GM12878 (cell line): ENCODE measurements around the gene SULT1A2. TPM values are rescaled to one million over a fixed set of nuclear protein-coding genes. Genes with fewer than 3 reads are reported as not detected.

Experiments
- ATAC-seq: fragments of 200-7000 bp; cut with Tn5 transposase; 3 replicates; pipeline ENCODE4 v1.9.1; 2020; ENCODE audit warnings: mild to moderate bottlenecking, moderate library complexity
- BruUV-seq: library from RNA; stranded (reverse); fragments of 400-500 nt; replicated peaks from 2 replicates; lab custom pipeline; 2021; lab: Mats Ljungman, UMichigan
- CTCF ChIA-PET: fragments of 300-600 bp; sonication (Branson Sonifier 250); formaldehyde crosslinking; extraction: SDS; loops from one replicate; lab custom pipeline; 2021; ENCODE audit warnings: inconsistent platforms; lab: Yijun Ruan, JAX
- POLR2A ChIA-PET: fragments of 350-600 bp; formaldehyde crosslinking; extraction: SDS; loops from one replicate; lab custom pipeline; 2021; ENCODE audit warnings: inconsistent platforms; lab: Charles Lee
- RAD21 ChIA-PET: fragments of 300-600 bp; sonication (Branson Sonifier 250); formaldehyde crosslinking; loops from one replicate; lab custom pipeline; 2023; ENCODE audit warnings: antibody characterized with exemption; ENCODE audit not compliant: unreplicated experiment; lab: Charles Lee
- SMC1A ChIA-PET: fragments of 300-600 bp; sonication (Branson Sonifier 250); formaldehyde crosslinking; loops from one replicate; lab custom pipeline; 2023; ENCODE audit not compliant: unreplicated experiment, uncharacterized antibody; lab: Charles Lee
- DNase-seq: peaks from one replicate; pipeline ENCODE4 v3.0.0-alpha.2; 2011; ENCODE audit warnings: low read depth, low spot score
- FAIRE-seq: peaks from 3 replicates; lab custom pipeline; 2011; peaks lifted over from hg19 to GRCh38; lab: Jason Lieb, UNC
- H2AFZ ChIP-seq: 2 replicates; pipeline ENCODE4 v1.6.0; 2011; ENCODE audit warnings: low read depth, low read length, control low read depth; ENCODE audit not compliant: control insufficient read depth
- H3K27ac ChIP-seq: 2 replicates; pipeline ENCODE4 v1.5.1; 2011; ENCODE audit warnings: control low read depth; ENCODE audit not compliant: control insufficient read depth, insufficient read depth
- H3K27me3 ChIP-seq, 2 experiments: replicated peaks in 1 of 2; 2 replicates each; pipeline versions ENCODE4 v1.6.0 to v1.6.1; 2011; ENCODE audit warnings: low read length in 1 of 2; ENCODE audit not compliant: control insufficient read depth in 2 of 2, insufficient read depth in 2 of 2
- H3K36me3 ChIP-seq, 2 experiments: 2 replicates each; pipeline ENCODE4 v1.5.1; 2011; ENCODE audit warnings: low read length in 1 of 2; ENCODE audit not compliant: control insufficient read depth in 2 of 2, insufficient read depth in 2 of 2
- H3K4me1 ChIP-seq: 2 replicates; pipeline ENCODE4 v1.6.1; 2011; ENCODE audit warnings: mild to moderate bottlenecking, low read length, moderate library complexity, mixed read lengths; ENCODE audit not compliant: control insufficient read depth, insufficient read depth
- H3K4me2 ChIP-seq: 2 replicates; pipeline ENCODE4 v1.6.0; 2011; ENCODE audit warnings: control low read depth; ENCODE audit not compliant: control insufficient read depth, insufficient read depth
- H3K4me3 ChIP-seq: fragments of 200-600 bp; sonication (generic); 2 replicates; pipeline ENCODE4 v1.5.1; 2016
- H3K79me2 ChIP-seq: 2 replicates; pipeline ENCODE4 v1.6.0; 2011; ENCODE audit warnings: low read length; ENCODE audit not compliant: control insufficient read depth, insufficient read depth
- H3K9ac ChIP-seq: 2 replicates; pipeline ENCODE4 v1.8.0; 2011; ENCODE audit warnings: low read length, control low read depth, mixed read lengths; ENCODE audit not compliant: control insufficient read depth, insufficient read depth
- H3K9me3 ChIP-seq: replicated peaks from 3 replicates; pipeline ENCODE4 v1.5.1; 2011; ENCODE audit warnings: mild to moderate bottlenecking, low read length; ENCODE audit not compliant: control insufficient read depth, insufficient read depth
- H4K20me1 ChIP-seq: 2 replicates; pipeline ENCODE4 v1.6.0; 2011; ENCODE audit not compliant: control insufficient read depth, insufficient read depth
- ASH2L ChIP-seq: fragments of 300-600, 200-600 bp; sonication (generic); IDR thresholded peaks from 2 replicates; pipeline ENCODE4 v1.6.1; 2017; ENCODE audit warnings: low read depth, mild to moderate bottlenecking, borderline replicate concordance
- ATF2 ChIP-seq: IDR thresholded peaks from 2 replicates; pipeline ENCODE4 v1.6.1; 2012; ENCODE audit warnings: low read length, inconsistent platforms
- BCL11A ChIP-seq: IDR thresholded peaks from 2 replicates; pipeline ENCODE4 v1.6.1; 2011; ENCODE audit warnings: low read depth, low read length
- CEBPB ChIP-seq, 2 experiments: fragments of 150-350 bp in 1 of 2; IDR thresholded peaks; 2 replicates each; pipeline ENCODE4 v1.6.1; 2012 to 2014; ENCODE audit warnings: low read depth in 2 of 2, low read length in 2 of 2, borderline replicate concordance in 1 of 2, inconsistent platforms in 1 of 2
- CREM ChIP-seq: IDR thresholded peaks from 2 replicates; pipeline ENCODE4 v1.6.1; 2014; ENCODE audit warnings: antibody characterized with exemption, low read depth
- HCFC1 ChIP-seq: fragments of 150-350 bp; IDR thresholded peaks from 2 replicates; pipeline ENCODE4 v1.6.1; 2014; ENCODE audit warnings: low read length
- MEF2A ChIP-seq: IDR thresholded peaks from 2 replicates; pipeline ENCODE4 v1.6.1; 2011; ENCODE audit warnings: low read depth, mild to moderate bottlenecking, low read length, moderate library complexity; ENCODE audit not compliant: insufficient read depth
- MYB ChIP-seq: fragments of 150-350 bp; IDR thresholded peaks from 2 replicates; pipeline ENCODE4 v1.6.1; 2014; ENCODE audit warnings: mild to moderate bottlenecking, low read depth, low read length, borderline replicate concordance
- NBN ChIP-seq: fragments of 450-650 bp; IDR thresholded peaks from 2 replicates; pipeline ENCODE4 v1.6.1; 2016
- NFIC ChIP-seq: IDR thresholded peaks from 2 replicates; pipeline ENCODE4 v1.6.1; 2012; ENCODE audit warnings: low read depth, mild to moderate bottlenecking, inconsistent platforms, low read length, moderate library complexity
- NKRF ChIP-seq: fragments of 450-650 bp; conservative IDR thresholded peaks from 2 replicates; pipeline ENCODE4 v1.6.1; 2017; ENCODE audit warnings: mild to moderate bottlenecking, moderate library complexity
- RAD51 ChIP-seq: fragments of 450-650 bp; IDR thresholded peaks from 2 replicates; pipeline ENCODE4 v1.6.1; 2016; ENCODE audit warnings: moderate library complexity, mild to moderate bottlenecking, inconsistent platforms
- RUNX3 ChIP-seq: IDR thresholded peaks from 2 replicates; pipeline ENCODE4 v1.6.1; 2012; ENCODE audit warnings: low read length, inconsistent platforms
- SPI1 ChIP-seq: IDR thresholded peaks from 2 replicates; pipeline ENCODE4 v1.6.1; 2011; ENCODE audit warnings: low read depth, mild to moderate bottlenecking, low read length, moderate library complexity, borderline replicate concordance; ENCODE audit not compliant: insufficient read depth
- TARDBP ChIP-seq: IDR thresholded peaks from 2 replicates; pipeline ENCODE4 v1.6.1; 2016; ENCODE audit warnings: borderline replicate concordance
- USF2 ChIP-seq: IDR thresholded peaks from 2 replicates; pipeline ENCODE4 v1.6.1; 2011; ENCODE audit warnings: low read depth, low read length, improper control_type of control experiment, borderline replicate concordance
- ZBTB11 ChIP-seq: fragments of 450-650 bp; formaldehyde crosslinking; IDR thresholded peaks from 2 replicates; pipeline ENCODE4 v1.5.0; 2022; ENCODE audit warnings: mild to moderate bottlenecking, missing genetic modification characterization
- ZNF207 ChIP-seq: fragments of 450-650 bp; IDR thresholded peaks from 2 replicates; pipeline ENCODE4 v1.6.1; 2014; ENCODE audit warnings: antibody characterized with exemption, mild to moderate bottlenecking, borderline replicate concordance
- ZNF217 ChIP-seq: fragments of 450-650 bp; IDR thresholded peaks from 2 replicates; pipeline ENCODE4 v1.6.1; 2017; ENCODE audit warnings: antibody characterized with exemption, mild to moderate bottlenecking
- ZNF274 ChIP-seq: IDR thresholded peaks from one replicate; pipeline ENCODE4 v1.8.0; 2011; ENCODE audit not compliant: insufficient read length, insufficient read depth
- WGBS: methylation state at CpG from one replicate; pipeline ENCODE4 v1.1.6; 2016; ENCODE audit warnings: low lambda C conversion rate; ENCODE audit not compliant: insufficient replicate concordance, insufficient coverage; ENCODE audit errors: missing lambda C conversion rate; 5-methylcytosine and 5-hydroxymethylcytosine counted together
- in situ Hi-C: fragments of 300-500 bp; cut with MboI; formaldehyde crosslinking; loops from 9 replicates; pipeline ENCODE4 v1.14.3; 2018; ENCODE audit warnings: mixed read lengths
- intact Hi-C: fragments of 100-400 bp; cut with micrococcal nuclease; formaldehyde crosslinking; loops from one replicate; pipeline ENCODE4 v1.14.2; 2022; ENCODE audit not compliant: unreplicated experiment
- polyA plus RNA-seq, 11 experiments: library from polyadenylated mRNA; depleted of rRNA in 4 of 11; unstranded in 6 of 11; stranded (reverse) in 5 of 11; fragments of >200 nt; fragmentation: Nextera tagmentation in 4 of 11; fragmentation: Illumina TruSeq in 1 of 11; extraction: Ambion mirVana in 4 of 11; extraction: Trizol in 1 of 11; gene quantifications; 1 replicate in 1 of 11; 2 replicates in 10 of 11; pipeline versions ENCODE4 v1.2.1 to v1.2.3, GENCODE V29; 2011 to 2016; ENCODE audit warnings: inconsistent platforms in 2 of 11, missing spikeins in 2 of 11, low read depth in 1 of 11
- total RNA-seq, 4 experiments: library from RNA; depleted of rRNA in 3 of 4; stranded (reverse); fragments of >200 nt in 3 of 4; fragmentation: Illumina TruSeq in 1 of 4; extraction: Trizol in 1 of 4; gene quantifications; 2 replicates each; pipeline versions ENCODE4 v1.2.1 to v1.2.3, GENCODE V29; 2013 to 2021

SULT1A2 gene
- total and polyA plus RNA-seq, 10 of the 15 experiments (the other 5 are each of a cell fraction or from before 2014, with no cell fraction given) = 0.06 to 0.39 (median 0.07) TPM; not detected in 7

- TF ChIP-seq CREM = no peak
- TF ChIP-seq NFIC = no peak
- TF ChIP-seq RUNX3 = no peak
- TF ChIP-seq MEF2A = no peak
- TF ChIP-seq ASH2L = no peak
- no peak for TF ChIP-seq TARDBP
- TF ChIP-seq CEBPB (IDR thresholded peaks at IDR 0.05; ENCODE audit: borderline replicate concordance in 1 of 2, low read depth in 2 of 2, low read length in 2 of 2) = no peak
- no peak for TF ChIP-seq ZNF217
- no peak for TF ChIP-seq BCL11A
- no peak for TF ChIP-seq ZBTB11 (CRISPR knock-in tag)
- TF ChIP-seq MYB = no peak
- no peak for TF ChIP-seq ZNF274
- TF ChIP-seq ZNF207 = no peak
- no peak for TF ChIP-seq ATF2
- no peak for TF ChIP-seq RAD51
- TF ChIP-seq SPI1 = no peak
- no peak for TF ChIP-seq NKRF
- no peak for TF ChIP-seq USF2
- TF ChIP-seq NBN = no peak
- TF ChIP-seq HCFC1 = no peak
- H3K9me3 ChIP-seq = peaks cover 5% of the 10 kb centered on the region; the same call in 1 of the 3 replicates
- intact Hi-C loops = no loop called here
- in situ Hi-C loops = no loop called here
- H3K9ac ChIP-seq = no peak overlapping the region
- ChIA-PET RAD21 (no interaction called here), POLR2A (no interaction called here), SMC1A (no interaction called here), CTCF (interaction anchor here (0.8 kb wide), 1 partner anchor 18 kb away, joined by 3 read pairs; no protein-coding TSS in a partner anchor)
- no peaks in the 10 kb centered on the region for H4K20me1 ChIP-seq
- no peak for ATAC-seq
- H2AFZ ChIP-seq = no peak overlapping the region
- H3K79me2 ChIP-seq = no peaks in the 10 kb centered on the region
- WGBS = 73% methylated on average over 6 of the region's 6 CpGs
- BruUV-seq = no TSS peak
- H3K27me3 ChIP-seq = no peaks in the 10 kb centered on the region
- no peak overlapping the region for H3K27ac ChIP-seq
- no peak overlapping the region for H3K4me3 ChIP-seq
- FAIRE-seq = no peak
- H3K36me3 ChIP-seq = no peaks in the 10 kb centered on the region
- H3K4me1 ChIP-seq = no peaks in the 10 kb centered on the region
- no peak overlapping the region for H3K4me2 ChIP-seq
- no peak for DNase-seq
Observed at GRCh38 chr16:28563218-28563617, 33.6 kb downstream of the SULT1A2 start.
